HL-60 (cell line): ENCODE results near the gene B3GALT5.

Experiments used
- DNase-seq, 2 experiments: peaks; one replicate each; pipeline ENCODE4 v3.0.0-alpha.2; 2010 to 2020; ENCODE audit warnings: low read depth in 1 of 2, low spot score in 1 of 2
- H3K27ac ChIP-seq: fragments of 250-450 bp; sonication (Bioruptor Pico); replicated peaks from 2 replicates; pipeline ENCODE4 v1.5.1; 2020; ENCODE audit warnings: mild to moderate bottlenecking, moderate library complexity
- H3K27me3 ChIP-seq: fragments of 250-450 bp; sonication (Bioruptor Pico); 2 replicates; pipeline ENCODE4 v1.5.1; 2021; ENCODE audit warnings: mild to moderate bottlenecking, moderate library complexity; ENCODE audit not compliant: insufficient read depth, poor library complexity, severe bottlenecking
- H3K4me3 ChIP-seq: replicated peaks from 2 replicates; pipeline ENCODE4 v1.5.1; 2011; ENCODE audit warnings: mild to moderate bottlenecking, control low read depth, low read length; ENCODE audit not compliant: insufficient read depth
- CTCF ChIP-seq: IDR thresholded peaks from one replicate; pipeline ENCODE4 v1.5.1; 2011; ENCODE audit warnings: low read length, control low read depth, inconsistent platforms; ENCODE audit not compliant: insufficient read depth
- GABPA ChIP-seq: IDR thresholded peaks from 2 replicates; pipeline ENCODE4 v1.6.1; 2012; ENCODE audit warnings: low read depth
- POLR2AphosphoS5 ChIP-seq: IDR thresholded peaks from 2 replicates; pipeline ENCODE4 v1.6.1; 2012; ENCODE audit warnings: low read depth
- REST ChIP-seq: IDR thresholded peaks from 2 replicates; pipeline ENCODE4 v1.6.1; 2012; ENCODE audit warnings: low read depth; ENCODE audit not compliant: insufficient replicate concordance
- SPI1 ChIP-seq: IDR thresholded peaks from 2 replicates; pipeline ENCODE4 v1.6.1; 2012; ENCODE audit warnings: low read depth, mild to moderate bottlenecking, borderline replicate concordance

B3GALT5 gene

GRCh38 chr21:39599191-39599970 lies 13.4 kb upstream of the B3GALT5 start:
- peaks cover 2% of the 10 kb centered on the region for H3K27me3 ChIP-seq

GRCh38 chr21:39601187-39601928 lies 11.4 kb upstream of the B3GALT5 start:
- Histone ChIP-seq H3K27me3 (peaks cover 2% of the 10 kb centered on the region), H3K4me3 (no peak overlapping the region), H3K27ac (no peak overlapping the region)
- DNase-seq = no peak
- no peak for TF ChIP-seq SPI1
- TF ChIP-seq REST = no peak
- TF ChIP-seq GABPA = no peak
- no peak for TF ChIP-seq CTCF
- TF ChIP-seq POLR2AphosphoS5 = no peak

More at GRCh38 chr21:39599191-39599970, 13.4 kb upstream of the B3GALT5 start:
- Histone ChIP-seq H3K4me3 (no peak overlapping the region), H3K27ac (no peak overlapping the region)
- no peak for DNase-seq
- TF ChIP-seq POLR2AphosphoS5 (no peak), CTCF (no peak), REST (no peak), GABPA (no peak), SPI1 (no peak)

- Histone ChIP-seq H3K4me3 (no peak overlapping the region), H3K27me3 (peaks cover 2% of the 10 kb centered on the region), H3K27ac (no peak overlapping the region)
- TF ChIP-seq SPI1 = no peak
- TF ChIP-seq CTCF = no peak
- no peak for TF ChIP-seq GABPA
- no peak for TF ChIP-seq REST
- TF ChIP-seq POLR2AphosphoS5 = no peak
- no peak for DNase-seq
Measured at GRCh38 chr21:39602076-39602689, 10.6 kb upstream of the B3GALT5 start.
